NCI-H2196 treated with DMSO at 0.1 percent for 48 hours (cell line): Measurements from ENCODE around the gene RPL23.

Source experiments
- DNase-seq: peaks from one replicate; lab custom pipeline; 2025; ENCODE audit not compliant: unreplicated experiment; lab: John Stamatoyannopoulos, UW

Gene RPL23

GRCh38 chr17:38799501-38800236 lies 53.9 kb downstream of the RPL23 start, which contains the start of gene PIP4K2B:
PIP4K2B (minus strand) TSS chr17:38799556; CDS start chr17:38799424, 132 bp downstream.
- peak; percentile 85 for DNase-seq

- DNase-seq: no peak
Observed at GRCh38 chr17:38798614-38799500, 54.7 kb downstream of the RPL23 start.
